ENCODE results near the gene NDE1. TPM values are rescaled to one million over a fixed set of nuclear protein-coding genes. Genes with fewer than 3 reads are reported as not detected.
A peak's percentile ranks its signal among the peaks of the same experiment; 100 is the strongest.

The NDE1 gene
- total and polyA plus RNA-seq, 9 of the 15 experiments (the other 6 are each of a cell fraction or from before 2014, with no cell fraction given), result 3.1 to 59.9 (median 30.0) TPM

DNA sequence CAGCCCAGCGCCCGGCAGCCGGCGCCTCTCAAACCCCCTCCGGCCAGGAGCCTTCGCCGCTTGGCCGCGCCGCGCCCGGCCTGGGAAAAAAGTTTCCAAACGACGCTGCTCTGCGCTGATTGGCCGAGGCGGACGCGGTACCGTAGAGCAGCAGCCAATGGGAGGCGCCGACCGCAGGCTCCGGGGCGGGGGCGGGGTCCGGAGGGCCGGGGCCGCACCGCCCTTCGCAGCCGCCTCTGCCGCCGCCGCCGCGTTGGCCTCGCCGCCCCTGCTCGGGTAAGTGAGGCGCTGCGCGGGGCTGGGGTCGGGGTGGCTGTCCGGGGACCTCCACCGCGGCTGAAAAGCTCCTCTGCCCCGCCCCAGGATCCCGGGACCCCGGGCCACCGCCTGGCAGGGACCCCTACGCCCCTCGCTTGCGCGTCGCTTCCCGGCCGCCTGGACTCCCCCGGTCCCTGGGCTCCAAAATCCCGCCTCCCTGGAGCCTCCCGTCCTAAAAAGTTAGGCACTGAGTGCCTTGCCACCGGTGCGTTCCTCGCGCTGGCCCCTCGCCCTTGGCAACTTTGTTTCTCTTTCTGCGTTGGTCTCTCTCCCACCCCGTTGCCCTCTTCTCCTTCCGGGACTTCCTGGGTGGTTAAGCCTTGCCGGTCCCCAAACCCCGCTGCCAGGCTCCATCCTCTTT lies at the start of gene NDE1 (continued):
- TF ChIP-seq, protein P1, sequence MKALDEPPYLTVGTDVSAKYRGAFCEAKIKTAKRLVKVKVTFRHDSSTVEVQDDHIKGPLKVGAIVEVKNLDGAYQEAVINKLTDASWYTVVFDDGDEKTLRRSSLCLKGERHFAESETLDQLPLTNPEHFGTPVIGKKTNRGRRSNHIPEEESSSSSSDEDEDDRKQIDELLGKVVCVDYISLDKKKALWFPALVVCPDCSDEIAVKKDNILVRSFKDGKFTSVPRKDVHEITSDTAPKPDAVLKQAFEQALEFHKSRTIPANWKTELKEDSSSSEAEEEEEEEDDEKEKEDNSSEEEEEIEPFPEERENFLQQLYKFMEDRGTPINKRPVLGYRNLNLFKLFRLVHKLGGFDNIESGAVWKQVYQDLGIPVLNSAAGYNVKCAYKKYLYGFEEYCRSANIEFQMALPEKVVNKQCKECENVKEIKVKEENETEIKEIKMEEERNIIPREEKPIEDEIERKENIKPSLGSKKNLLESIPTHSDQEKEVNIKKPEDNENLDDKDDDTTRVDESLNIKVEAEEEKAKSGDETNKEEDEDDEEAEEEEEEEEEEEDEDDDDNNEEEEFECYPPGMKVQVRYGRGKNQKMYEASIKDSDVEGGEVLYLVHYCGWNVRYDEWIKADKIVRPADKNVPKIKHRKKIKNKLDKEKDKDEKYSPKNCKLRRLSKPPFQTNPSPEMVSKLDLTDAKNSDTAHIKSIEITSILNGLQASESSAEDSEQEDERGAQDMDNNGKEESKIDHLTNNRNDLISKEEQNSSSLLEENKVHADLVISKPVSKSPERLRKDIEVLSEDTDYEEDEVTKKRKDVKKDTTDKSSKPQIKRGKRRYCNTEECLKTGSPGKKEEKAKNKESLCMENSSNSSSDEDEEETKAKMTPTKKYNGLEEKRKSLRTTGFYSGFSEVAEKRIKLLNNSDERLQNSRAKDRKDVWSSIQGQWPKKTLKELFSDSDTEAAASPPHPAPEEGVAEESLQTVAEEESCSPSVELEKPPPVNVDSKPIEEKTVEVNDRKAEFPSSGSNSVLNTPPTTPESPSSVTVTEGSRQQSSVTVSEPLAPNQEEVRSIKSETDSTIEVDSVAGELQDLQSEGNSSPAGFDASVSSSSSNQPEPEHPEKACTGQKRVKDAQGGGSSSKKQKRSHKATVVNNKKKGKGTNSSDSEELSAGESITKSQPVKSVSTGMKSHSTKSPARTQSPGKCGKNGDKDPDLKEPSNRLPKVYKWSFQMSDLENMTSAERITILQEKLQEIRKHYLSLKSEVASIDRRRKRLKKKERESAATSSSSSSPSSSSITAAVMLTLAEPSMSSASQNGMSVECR (CRISPR knock-in tag; IDR thresholded peaks at IDR 0.05), result no peak; the same call in 1 of the 2 replicates
- TF ChIP-seq KAT7 (CRISPR knock-in tag; IDR thresholded peaks at IDR 0.05; ENCODE audit: borderline replicate concordance) (peak; percentile 53; the same call in 1 of the 2 replicates), HMGN3 (IDR thresholded peaks at IDR 0.05; ENCODE audit: borderline replicate concordance, extremely low read depth, insufficient read length, low read depth, low read length) (peak; percentile 86), THRAP3 (IDR thresholded peaks at IDR 0.05; ENCODE audit: borderline replicate concordance) (no peak), ZNF175 (CRISPR knock-in tag; IDR thresholded peaks at IDR 0.05; ENCODE audit: low read depth) (no peak), CBX3 (IDR thresholded peaks at IDR 0.05; ENCODE audit: borderline replicate concordance in 1 of 2, low read length in 2 of 2) (peak in 1 of 2 experiments; percentile 33; a peak in 1 of 3 replicates), ZNF274 (IDR thresholded peaks at IDR 0.05; ENCODE audit: borderline replicate concordance, low read depth, low read length) (no peak), ADNP (tag; IDR thresholded peaks at IDR 0.05) (no peak), CREB1 (IDR thresholded peaks at IDR 0.05) (no peak), CREB1 (CRISPR knock-in tag; IDR thresholded peaks at IDR 0.05) (peak; percentile 32; the same call in 1 of the 2 replicates), ZNF384 (IDR thresholded peaks at IDR 0.05; ENCODE audit: low read depth, low read length) (peak; percentile 72), RBM25 (IDR thresholded peaks at IDR 0.05; ENCODE audit: low read depth, low read length, severe bottlenecking) (peak; percentile 96), ESRRA (IDR thresholded peaks at IDR 0.05; ENCODE audit: borderline replicate concordance, low read depth) (peak; percentile 76; the same call in 1 of the 2 replicates), C11orf30 (IDR thresholded peaks at IDR 0.05; ENCODE audit: low read depth) (no peak), NRF1 (conservative IDR thresholded peaks at IDR 0.05 in 1 of 2, IDR thresholded peaks at IDR 0.05 in 1 of 2) (peak in 1 of 2 experiments; percentile 54; a peak in 2 of 4 replicates), RAD51 (IDR thresholded peaks at IDR 0.05; ENCODE audit: borderline replicate concordance, low read depth) (no peak), DDX20 (tag; IDR thresholded peaks at IDR 0.05; ENCODE audit: low read depth) (no peak), YY1 (IDR thresholded peaks at IDR 0.05; ENCODE audit: borderline replicate concordance in 1 of 3, control insufficient read depth in 1 of 3, extremely low read depth in 1 of 3, insufficient read depth in 3 of 3, insufficient read length in 1 of 3, insufficient replicate concordance in 2 of 3, low read depth in 1 of 3, low read length in 2 of 3) (peak in 1 of 3 experiments; percentile 55)
- TF ChIP-seq, protein P2, sequence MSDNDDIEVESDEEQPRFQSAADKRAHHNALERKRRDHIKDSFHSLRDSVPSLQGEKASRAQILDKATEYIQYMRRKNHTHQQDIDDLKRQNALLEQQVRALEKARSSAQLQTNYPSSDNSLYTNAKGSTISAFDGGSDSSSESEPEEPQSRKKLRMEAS (CRISPR knock-in tag; IDR thresholded peaks at IDR 0.05), result peak; percentile 51; the same call in 1 of the 2 replicates
- TF ChIP-seq, protein P3, sequence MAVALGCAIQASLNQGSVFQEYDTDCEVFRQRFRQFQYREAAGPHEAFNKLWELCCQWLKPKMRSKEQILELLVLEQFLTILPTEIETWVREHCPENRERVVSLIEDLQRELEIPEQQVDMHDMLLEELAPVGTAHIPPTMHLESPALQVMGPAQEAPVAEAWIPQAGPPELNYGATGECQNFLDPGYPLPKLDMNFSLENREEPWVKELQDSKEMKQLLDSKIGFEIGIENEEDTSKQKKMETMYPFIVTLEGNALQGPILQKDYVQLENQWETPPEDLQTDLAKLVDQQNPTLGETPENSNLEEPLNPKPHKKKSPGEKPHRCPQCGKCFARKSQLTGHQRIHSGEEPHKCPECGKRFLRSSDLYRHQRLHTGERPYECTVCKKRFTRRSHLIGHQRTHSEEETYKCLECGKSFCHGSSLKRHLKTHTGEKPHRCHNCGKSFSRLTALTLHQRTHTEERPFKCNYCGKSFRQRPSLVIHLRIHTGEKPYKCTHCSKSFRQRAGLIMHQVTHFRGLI (CRISPR knock-in tag; IDR thresholded peaks at IDR 0.05), result no peak
